ENCODE results near the gene ZNF215. TPM values are rescaled to one million over a fixed set of nuclear protein-coding genes. Genes with fewer than 3 reads are reported as not detected.

Gene ZNF215
- total RNA-seq, 1 experiment from 2014 or later, result 12.8 TPM

GRCh38 chr11:6911378-6911777 is 14.8 kb upstream of the ZNF215 start:
- Histone ChIP-seq H3K4me1 (ENCODE audit: control insufficient read depth, insufficient read depth, low read length) (no peaks in the 10 kb centered on the region), H3K4me3 (ENCODE audit: low read depth in 2 of 2, low read length in 2 of 2) (no peak overlapping the region), H3K27ac (ENCODE audit: low read length) (no peak overlapping the region), H3K9me3 (ENCODE audit: control insufficient read depth, insufficient read depth, low read depth, low read length) (no peaks in the 10 kb centered on the region), H3K27me3 (ENCODE audit: control insufficient read depth, insufficient read depth, low read length) (no peaks in the 10 kb centered on the region), H3K36me3 (ENCODE audit: control insufficient read depth, insufficient read depth, low read length) (no peaks in the 10 kb centered on the region)
- in situ Hi-C loops (cut with HindIII; ENCODE audit: low pct_unique_long_range_greater_than_20kb, low sequenced_read_pairs), result no loop called here
- intact Hi-C loops (cut with micrococcal nuclease; ENCODE audit: unreplicated experiment), result no loop called here
- ChIA-PET POLR2A (no interaction called here), CTCF (no interaction called here)
- TF ChIP-seq POLR2AphosphoS5 (IDR thresholded peaks at IDR 0.05; ENCODE audit: low read depth, low read length) (no peak), TCF7L2 (IDR thresholded peaks at IDR 0.05; ENCODE audit: low read depth, low read length) (no peak), REST (IDR thresholded peaks at IDR 0.05; ENCODE audit: insufficient read depth in 1 of 2, low read depth in 2 of 2, low read length in 1 of 2) (no peak), SIN3A (IDR thresholded peaks at IDR 0.05; ENCODE audit: borderline replicate concordance, insufficient read depth, low read depth, low read length) (no peak), CTCF (IDR thresholded peaks at IDR 0.05) (no peak)
- DNase-seq (ENCODE audit: low read depth, low spot score) (no peak), ATAC-seq (no peak)
- BruUV-seq (replicated peaks), result no TSS peak

GRCh38 chr11:6911948-6912347 is 14.3 kb upstream of the ZNF215 start:
- BruUV-seq (replicated peaks), result no TSS peak
- ATAC-seq (peak; percentile 17; the same call in 1 of the 2 replicates), DNase-seq (ENCODE audit: low read depth, low spot score) (no peak)
- ChIA-PET CTCF (no interaction called here), POLR2A (no interaction called here)
- Histone ChIP-seq H3K27ac (ENCODE audit: low read length) (no peak overlapping the region), H3K36me3 (ENCODE audit: control insufficient read depth, insufficient read depth, low read length) (no peaks in the 10 kb centered on the region), H3K27me3 (ENCODE audit: control insufficient read depth, insufficient read depth, low read length) (no peaks in the 10 kb centered on the region), H3K4me1 (ENCODE audit: control insufficient read depth, insufficient read depth, low read length) (no peaks in the 10 kb centered on the region), H3K4me3 (ENCODE audit: low read depth in 2 of 2, low read length in 2 of 2) (no peak overlapping the region), H3K9me3 (ENCODE audit: control insufficient read depth, insufficient read depth, low read depth, low read length) (no peaks in the 10 kb centered on the region)
- in situ Hi-C loops (cut with HindIII; ENCODE audit: low pct_unique_long_range_greater_than_20kb, low sequenced_read_pairs) (no loop called here), intact Hi-C loops (cut with micrococcal nuclease; ENCODE audit: unreplicated experiment) (no loop called here)
- TF ChIP-seq TCF7L2 (IDR thresholded peaks at IDR 0.05; ENCODE audit: low read depth, low read length), result no peak
- no peak for TF ChIP-seq CTCF (IDR thresholded peaks at IDR 0.05)
- no peak for TF ChIP-seq REST (IDR thresholded peaks at IDR 0.05; ENCODE audit: insufficient read depth in 1 of 2, low read depth in 2 of 2, low read length in 1 of 2)
- no peak for TF ChIP-seq POLR2AphosphoS5 (IDR thresholded peaks at IDR 0.05; ENCODE audit: low read depth, low read length)
- no peak for TF ChIP-seq SIN3A (IDR thresholded peaks at IDR 0.05; ENCODE audit: borderline replicate concordance, insufficient read depth, low read depth, low read length)
